Activated T-helper 1 cell treated with anti-CD3 and anti-CD28 coated beads, Interleukin-12 subunit alpha, Interleukin-12 subunit beta, Interleukin-2, Interleukin-4 antibody, amounts not matched to agents 30 ng/mL and 10 ng/mL and 1 ng/mL, durations not matched to agents 14 hours and 24 hours and 36 hours (primary cell): ENCODE data around the gene TLCD3B. TPM values are rescaled to one million over a fixed set of nuclear protein-coding genes. Genes with fewer than 3 reads are reported as not detected.
A peak's percentile ranks its signal among the peaks of the same experiment; 100 is the strongest.

Experiments
- DNase-seq: peaks from one replicate; pipeline ENCODE4 v3.0.0; 2021; ENCODE audit warnings: low spot score
- H3K27ac Mint-ChIP-seq: one replicate; pipeline ENCODE4 v1.8.0; 2021; ENCODE audit warnings: mild to moderate bottlenecking, mixed read lengths
- H3K27me3 Mint-ChIP-seq: one replicate; pipeline ENCODE4 v1.8.0; 2022; ENCODE audit warnings: mild to moderate bottlenecking, moderate library complexity, mixed read lengths; ENCODE audit not compliant: insufficient read depth
- H3K36me3 Mint-ChIP-seq: one replicate; pipeline ENCODE4 v1.8.0; 2021; ENCODE audit warnings: low read depth, mixed read lengths
- H3K4me1 Mint-ChIP-seq: one replicate; pipeline ENCODE4 v1.8.0; 2021; ENCODE audit warnings: low read depth, mixed read lengths
- H3K4me3 Mint-ChIP-seq: one replicate; pipeline ENCODE4 v1.8.0; 2021; ENCODE audit warnings: mild to moderate bottlenecking, moderate library complexity, mixed read lengths
- H3K9me3 Mint-ChIP-seq: one replicate; pipeline ENCODE4 v1.8.0; 2021; ENCODE audit warnings: mixed read lengths
- intact Hi-C: fragments of 100-400 bp; cut with micrococcal nuclease; formaldehyde crosslinking; loops from one replicate; pipeline ENCODE4 v1.15.1; 2024
- total RNA-seq: library from RNA; stranded (reverse); gene quantifications from 2 replicates; pipeline ENCODE4 v1.2.3, GENCODE V29; 2022

The TLCD3B gene
- total RNA-seq, 1 donor from 2014 or later, result 1.9 TPM

DNA sequence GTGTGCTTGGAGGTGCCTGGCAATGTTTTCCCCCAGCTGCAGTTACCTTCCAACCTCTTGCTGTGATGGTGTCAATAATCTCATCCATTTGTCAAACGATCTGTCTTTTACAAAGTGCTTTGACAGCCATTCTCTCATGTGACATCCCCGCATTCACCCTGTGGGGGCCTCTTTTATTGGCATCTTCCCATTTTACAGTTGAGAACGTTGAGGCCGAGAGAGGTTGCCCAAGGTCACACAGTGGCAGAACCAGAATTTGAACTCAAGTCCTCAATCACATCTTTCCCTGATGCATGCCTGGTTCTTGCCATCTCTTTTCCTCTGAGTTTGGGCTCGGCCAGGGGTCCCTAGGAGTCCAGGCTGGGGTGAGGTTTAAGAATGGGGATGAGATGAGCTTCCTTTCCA is 55.9 kb downstream of the TLCD3B start:
- DNase-seq, result no peak
- peak overlapping the region; percentile 72 for H3K27ac Mint-ChIP-seq
- peaks cover 36% of the 10 kb centered on the region for H3K4me1 Mint-ChIP-seq
- intact Hi-C loops, result loop anchor here (10.0 kb wide), 1 partner anchor 680 kb away; the partner anchor contains the start of genes FBRS and PRR14
- no peaks in the 10 kb centered on the region for H3K27me3 Mint-ChIP-seq
- H3K4me3 Mint-ChIP-seq, result peak overlapping the region; percentile 92
- peaks cover 27% of the 10 kb centered on the region for H3K36me3 Mint-ChIP-seq
- H3K9me3 Mint-ChIP-seq, result peaks cover 6% of the 10 kb centered on the region

Other genes starting within 250 kb of the TLCD3B start
- 134 and 140 TPM in 2 replicates for gene KIF22, start 240.5 kb downstream of the TLCD3B start, total RNA-seq
- gene MAZ, start 224.7 kb downstream of the TLCD3B start, total RNA-seq, result 365 and 380 TPM in 2 replicates
- gene PRRT2, start 219.1 kb downstream of the TLCD3B start, total RNA-seq, result 1.0 and 1.3 TPM in 2 replicates
- gene PAGR1, start 215.1 kb downstream of the TLCD3B start, total RNA-seq, result 29.2 and 30.8 TPM in 2 replicates
- 117 and 124 TPM in 2 replicates for gene MVP, start 210.8 kb downstream of the TLCD3B start, total RNA-seq
- 83.7 and 85.5 TPM in 2 replicates for gene CDIPT, start 168.0 kb downstream of the TLCD3B start, total RNA-seq
- 0.16 and 0.32 TPM in 2 replicates for gene SEZ6L2, start 131.7 kb downstream of the TLCD3B start, total RNA-seq
- 4.2 and 4.7 TPM in 2 replicates for gene ASPHD1, start 130.8 kb downstream of the TLCD3B start, total RNA-seq
- gene KCTD13, start 105.0 kb downstream of the TLCD3B start, total RNA-seq, result 53.7 and 58.2 TPM in 2 replicates
- gene TMEM219, start 69.2 kb downstream of the TLCD3B start, total RNA-seq, result 41.5 and 43.7 TPM in 2 replicates
- 38.5 and 39.7 TPM in 2 replicates for gene TAOK2, start 57.4 kb downstream of the TLCD3B start, total RNA-seq
- 48.8 and 50.1 TPM in 2 replicates for gene HIRIP3, start 35.7 kb downstream of the TLCD3B start, total RNA-seq
- 128 and 137 TPM in 2 replicates for gene INO80E, start 35.0 kb downstream of the TLCD3B start, total RNA-seq
- gene DOC2A, start 20.2 kb downstream of the TLCD3B start, total RNA-seq, result 2.0 and 2.3 TPM in 2 replicates
- not detected in 2 replicates for gene C16orf92, start 8.1 kb downstream of the TLCD3B start, total RNA-seq
- 1,715 and 1,718 TPM in 2 replicates for gene ALDOA, start 34.5 kb upstream of the TLCD3B start, total RNA-seq
- 133 and 147 TPM in 2 replicates for gene PPP4C, start 44.7 kb upstream of the TLCD3B start, total RNA-seq
- 1.6 and 1.8 TPM in 2 replicates for gene TBX6, start 60.7 kb upstream of the TLCD3B start, total RNA-seq
- gene YPEL3, start 64.9 kb upstream of the TLCD3B start, total RNA-seq, result 14.5 and 15.1 TPM in 2 replicates
- 4.3 and 6.3 TPM in 2 replicates for gene GDPD3, start 82.3 kb upstream of the TLCD3B start, total RNA-seq
- gene MAPK3, start 91.9 kb upstream of the TLCD3B start, total RNA-seq, result 53.7 and 58.3 TPM in 2 replicates
- 816 and 819 TPM in 2 replicates for gene CORO1A, start 152.3 kb upstream of the TLCD3B start, total RNA-seq
- 312 and 329 TPM in 2 replicates for gene BOLA2B, start 162.4 kb upstream of the TLCD3B start, total RNA-seq
- 63.2 and 66.4 TPM in 2 replicates for gene SLX1A, start 162.6 kb upstream of the TLCD3B start, total RNA-seq
- gene SULT1A3, start 168.0 kb upstream of the TLCD3B start, total RNA-seq, result 18.9 and 20.4 TPM in 2 replicates
- 11.0 and 20.0 TPM in 2 replicates for gene NPIPB13, start 217.2 kb upstream of the TLCD3B start, total RNA-seq